Activated CD4-positive, alpha-beta T cell treated with anti-CD3 and anti-CD28 coated beads, Interleukin-2, amount 10 ng/mL, durations not matched to agents 24 days and 14 days (primary cell): ENCODE data around the gene ABITRAM. TPM values are rescaled to one million over a fixed set of nuclear protein-coding genes. Genes with fewer than 3 reads are reported as not detected.
"Not testable (repeated sequence)": the region's sequence is repeated elsewhere in the genome, so short reads cannot be mapped to it uniquely, and the experiment has no call there.

ENCODE experiments used
- DNase-seq: peaks from one replicate; pipeline ENCODE4 v3.0.0; 2022
- H3K27ac Mint-ChIP-seq: one replicate; pipeline ENCODE4 v1.8.0; 2022; ENCODE audit warnings: mild to moderate bottlenecking, mixed read lengths
- H3K27me3 Mint-ChIP-seq: one replicate; pipeline ENCODE4 v1.8.0; 2022; ENCODE audit warnings: mixed read lengths
- H3K36me3 Mint-ChIP-seq: one replicate; pipeline ENCODE4 v1.8.0; 2022; ENCODE audit warnings: low read depth, mild to moderate bottlenecking, mixed read lengths
- H3K4me1 Mint-ChIP-seq: one replicate; pipeline ENCODE4 v1.8.0; 2021; ENCODE audit warnings: mixed read lengths
- H3K4me3 Mint-ChIP-seq: one replicate; pipeline ENCODE4 v1.8.0; 2022; ENCODE audit warnings: mild to moderate bottlenecking, moderate library complexity, mixed read lengths
- H3K9me3 Mint-ChIP-seq: one replicate; pipeline ENCODE4 v1.8.0; 2021; ENCODE audit warnings: mixed read lengths
- intact Hi-C: fragments of 100-400 bp; cut with micrococcal nuclease; formaldehyde crosslinking; loops from one replicate; pipeline ENCODE4 v1.15.1; 2023
- total RNA-seq: library from RNA; stranded (reverse); gene quantifications from 2 replicates; pipeline ENCODE4 v1.2.3, GENCODE V29; 2022

The ABITRAM gene
- total RNA-seq, 1 donor from 2014 or later, result 15.9 TPM

DNA sequence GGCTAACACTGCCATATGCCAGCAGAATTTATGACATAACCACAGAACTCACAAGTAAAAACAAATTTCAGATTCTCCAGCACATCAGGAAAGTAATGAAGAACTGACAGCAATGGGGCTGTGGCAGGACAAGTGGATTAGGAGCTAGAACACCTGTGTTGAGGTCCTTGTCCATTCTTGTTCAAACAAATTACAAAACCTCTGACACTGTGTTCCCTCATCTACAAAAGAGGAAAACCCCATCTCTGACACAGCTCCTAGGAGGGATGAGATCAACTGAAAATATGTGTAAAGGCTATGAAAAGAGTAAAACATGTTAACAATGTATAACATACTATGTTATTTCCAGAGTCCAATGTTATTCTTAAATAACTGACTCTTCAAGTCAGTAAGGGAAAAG is 23.8 kb upstream of the ABITRAM start:
- H3K36me3 Mint-ChIP-seq, result peaks cover 52% of the 10 kb centered on the region

DNA sequence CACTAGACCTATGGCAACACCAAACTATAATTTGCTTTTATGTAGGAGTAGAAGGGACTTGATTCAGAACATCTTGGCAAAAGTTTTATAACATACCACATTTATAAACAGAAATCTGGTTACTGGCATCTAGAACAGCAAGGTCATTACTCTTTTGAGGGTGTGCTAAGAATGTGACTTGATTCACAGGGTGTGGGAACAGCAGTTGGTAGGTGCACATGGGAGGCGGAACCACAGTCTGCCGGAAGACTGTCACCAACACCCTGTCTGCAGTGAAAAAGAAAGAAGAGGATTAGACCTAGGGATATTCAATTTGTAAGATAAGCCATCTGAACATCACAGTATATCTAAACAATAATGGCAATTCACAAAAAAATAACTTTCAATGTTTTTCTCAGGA is 23.3 kb upstream of the ABITRAM start:
- no peak overlapping the region for H3K4me3 Mint-ChIP-seq
- peaks cover 8% of the 10 kb centered on the region for H3K4me1 Mint-ChIP-seq
- H3K9me3 Mint-ChIP-seq, result no peaks in the 10 kb centered on the region
- H3K36me3 Mint-ChIP-seq, result peaks cover 55% of the 10 kb centered on the region
- no peak overlapping the region for H3K27ac Mint-ChIP-seq
- H3K27me3 Mint-ChIP-seq, result no peaks in the 10 kb centered on the region
- DNase-seq, result no peak
- intact Hi-C loops, result no loop called here

More for the DNA sequence above, 23.8 kb upstream of the ABITRAM start:
- H3K27me3 Mint-ChIP-seq, result no peaks in the 10 kb centered on the region
- H3K4me3 Mint-ChIP-seq, result no peak overlapping the region
- H3K9me3 Mint-ChIP-seq, result no peaks in the 10 kb centered on the region
- H3K4me1 Mint-ChIP-seq, result peaks cover 8% of the 10 kb centered on the region
- intact Hi-C loops, result no loop called here
- DNase-seq, result no peak
- H3K27ac Mint-ChIP-seq, result no peak overlapping the region

DNA sequence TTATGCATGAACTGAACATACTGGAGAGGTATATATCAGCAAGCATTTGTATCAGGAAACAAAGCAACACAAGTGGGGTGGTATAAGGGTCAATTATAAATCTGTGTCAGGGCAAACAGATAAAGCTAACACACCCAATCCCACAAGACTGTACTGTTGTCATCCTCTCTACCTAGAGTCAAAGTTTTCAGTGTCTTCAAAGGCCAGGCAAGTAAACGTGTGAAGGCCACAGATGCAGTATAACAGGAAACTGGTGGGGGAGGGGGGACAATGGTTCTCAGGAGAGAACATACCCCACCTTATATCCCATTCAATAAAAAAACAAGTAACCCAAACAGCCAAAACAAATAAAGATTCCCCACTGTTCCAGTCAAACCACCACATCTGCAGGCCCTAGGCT is 22.4 kb upstream of the ABITRAM start:
- peaks cover 53% of the 10 kb centered on the region for H3K36me3 Mint-ChIP-seq
- H3K4me1 Mint-ChIP-seq, result peaks cover 8% of the 10 kb centered on the region
- H3K9me3 Mint-ChIP-seq, result no peaks in the 10 kb centered on the region
- no peak overlapping the region for H3K4me3 Mint-ChIP-seq
- no peaks in the 10 kb centered on the region for H3K27me3 Mint-ChIP-seq
- intact Hi-C loops, result no loop called here
- H3K27ac Mint-ChIP-seq, result peak overlapping the region; percentile 41
- peak; percentile 62 for DNase-seq

GRCh38 chr9:108913391-108913790 is 20.8 kb upstream of the ABITRAM start:
- H3K36me3 Mint-ChIP-seq, result peaks cover 48% of the 10 kb centered on the region
- H3K27me3 Mint-ChIP-seq, result no peaks in the 10 kb centered on the region
- DNase-seq, result no peak
- peaks cover 8% of the 10 kb centered on the region for H3K4me1 Mint-ChIP-seq
- intact Hi-C loops, result no loop called here
- no peaks in the 10 kb centered on the region for H3K9me3 Mint-ChIP-seq
- H3K27ac Mint-ChIP-seq, result no peak overlapping the region
- no peak overlapping the region for H3K4me3 Mint-ChIP-seq

GRCh38 chr9:108919517-108919916 is 14.7 kb upstream of the ABITRAM start:
- Mint-ChIP-seq H3K27ac (no peak overlapping the region), H3K27me3 (no peaks in the 10 kb centered on the region), H3K4me1 (no peaks in the 10 kb centered on the region), H3K36me3 (peaks cover 36% of the 10 kb centered on the region), H3K4me3 (no peak overlapping the region), H3K9me3 (no peaks in the 10 kb centered on the region)
- intact Hi-C loops, result no loop called here
- no peak for DNase-seq

- H3K4me1 Mint-ChIP-seq, intact Hi-C loops, DNase-seq, H3K9me3 Mint-ChIP-seq, H3K4me3 Mint-ChIP-seq, H3K27me3 Mint-ChIP-seq, H3K27ac Mint-ChIP-seq: not testable (repeated sequence)
- H3K36me3 Mint-ChIP-seq, result peaks cover 42% of the 10 kb centered on the region
Measured at GRCh38 chr9:108920401-108920800, 13.8 kb upstream of the ABITRAM start.

DNA sequence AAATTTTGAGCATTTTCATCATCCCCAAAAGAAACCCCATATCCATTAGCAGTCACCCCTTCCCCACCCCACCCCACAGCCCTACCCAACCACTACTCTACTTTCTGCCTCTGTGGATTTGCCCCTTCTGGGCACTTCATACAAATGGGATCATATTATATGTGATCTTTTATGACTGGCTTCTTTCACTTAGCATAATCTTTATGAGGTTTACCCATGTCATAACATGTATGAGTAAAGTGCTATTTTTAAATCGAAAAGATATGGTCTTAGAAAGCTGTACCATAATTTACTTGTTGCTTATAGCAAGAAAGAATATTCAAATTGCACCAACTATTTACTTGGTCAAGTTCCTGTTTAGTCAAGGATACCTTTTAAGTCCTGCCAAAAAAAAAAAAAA is 13.0 kb upstream of the ABITRAM start:
- DNase-seq, result no peak
- intact Hi-C loops, result no loop called here
- H3K27ac Mint-ChIP-seq, result no peak overlapping the region
- peaks cover 42% of the 10 kb centered on the region for H3K36me3 Mint-ChIP-seq
- H3K4me3 Mint-ChIP-seq, result no peak overlapping the region
- H3K27me3 Mint-ChIP-seq, result no peaks in the 10 kb centered on the region
- H3K9me3 Mint-ChIP-seq, result no peaks in the 10 kb centered on the region
- no peaks in the 10 kb centered on the region for H3K4me1 Mint-ChIP-seq

GRCh38 chr9:108924466-108924865 is 9.7 kb upstream of the ABITRAM start:
- H3K36me3 Mint-ChIP-seq, result peaks cover 47% of the 10 kb centered on the region
- DNase-seq, result no peak
- intact Hi-C loops, result no loop called here
- no peak overlapping the region for H3K4me3 Mint-ChIP-seq
- H3K27me3 Mint-ChIP-seq, result no peaks in the 10 kb centered on the region
- H3K27ac Mint-ChIP-seq, result no peak overlapping the region
- no peaks in the 10 kb centered on the region for H3K9me3 Mint-ChIP-seq
- H3K4me1 Mint-ChIP-seq, result no peaks in the 10 kb centered on the region

DNA sequence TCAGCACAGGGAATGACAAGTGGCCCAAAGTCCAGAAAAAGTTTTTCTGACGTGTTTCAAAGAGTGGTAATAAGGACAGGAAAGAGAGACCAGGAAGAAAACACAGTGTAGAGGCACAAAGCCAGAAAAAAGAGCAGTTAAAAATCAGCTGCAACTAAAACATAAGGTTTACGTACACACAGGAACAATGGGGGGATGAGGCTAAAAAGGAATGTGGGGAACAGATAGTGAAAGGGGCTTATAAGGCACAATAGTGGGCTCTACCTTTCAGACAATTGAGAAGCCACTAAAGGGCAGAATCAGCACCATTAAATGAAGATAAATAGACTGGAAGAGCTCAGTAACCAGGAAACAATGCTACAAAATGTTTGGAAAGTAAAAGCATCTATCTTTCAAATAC is 5.8 kb upstream of the ABITRAM start:
- no peak overlapping the region for H3K27ac Mint-ChIP-seq
- H3K36me3 Mint-ChIP-seq, result peaks cover 42% of the 10 kb centered on the region

DNA sequence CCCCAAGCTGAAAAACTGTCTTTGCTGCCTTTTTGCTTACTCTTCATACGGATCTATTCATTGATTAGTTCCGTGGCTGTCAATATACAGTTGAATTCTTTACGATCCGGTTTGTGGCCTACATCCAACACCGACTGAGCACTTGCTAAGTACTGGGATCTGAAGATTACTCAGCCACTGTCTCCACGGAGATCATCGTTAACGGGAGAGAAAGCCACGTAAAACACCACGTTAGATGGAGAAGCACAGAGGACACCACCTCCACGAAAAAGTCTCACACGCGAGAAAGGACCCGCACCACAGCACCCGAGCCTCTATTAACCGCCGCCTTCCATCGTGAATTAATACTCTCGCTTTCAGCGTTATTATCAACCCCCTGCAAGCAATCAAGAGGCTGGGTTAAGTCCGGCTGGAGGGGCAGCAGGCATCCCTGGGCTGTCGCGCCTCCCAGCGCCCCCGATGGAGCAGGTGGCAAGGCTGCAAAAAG is 926 bp upstream of the ABITRAM start:
- peaks cover 26% of the 10 kb centered on the region for H3K4me1 Mint-ChIP-seq
- H3K27ac Mint-ChIP-seq, result peak overlapping the region; percentile 99
- H3K27me3 Mint-ChIP-seq, result no peaks in the 10 kb centered on the region
- DNase-seq, result no peak
- intact Hi-C loops, result loop anchor here (5.0 to 10.0 kb wide), 3 partner anchors 169 to 1322 kb away; partner anchors contain the start of genes EPB41L4B and TXN
- H3K4me3 Mint-ChIP-seq, result peak overlapping the region; percentile 97
- no peaks in the 10 kb centered on the region for H3K9me3 Mint-ChIP-seq
- peaks cover 18% of the 10 kb centered on the region for H3K36me3 Mint-ChIP-seq

More for the DNA sequence above, 5.8 kb upstream of the ABITRAM start:
- H3K27me3 Mint-ChIP-seq, result no peaks in the 10 kb centered on the region
- DNase-seq, result no peak
- H3K4me3 Mint-ChIP-seq, result no peak overlapping the region
- intact Hi-C loops, result no loop called here
- peaks cover 14% of the 10 kb centered on the region for H3K4me1 Mint-ChIP-seq
- H3K9me3 Mint-ChIP-seq, result no peaks in the 10 kb centered on the region

DNA sequence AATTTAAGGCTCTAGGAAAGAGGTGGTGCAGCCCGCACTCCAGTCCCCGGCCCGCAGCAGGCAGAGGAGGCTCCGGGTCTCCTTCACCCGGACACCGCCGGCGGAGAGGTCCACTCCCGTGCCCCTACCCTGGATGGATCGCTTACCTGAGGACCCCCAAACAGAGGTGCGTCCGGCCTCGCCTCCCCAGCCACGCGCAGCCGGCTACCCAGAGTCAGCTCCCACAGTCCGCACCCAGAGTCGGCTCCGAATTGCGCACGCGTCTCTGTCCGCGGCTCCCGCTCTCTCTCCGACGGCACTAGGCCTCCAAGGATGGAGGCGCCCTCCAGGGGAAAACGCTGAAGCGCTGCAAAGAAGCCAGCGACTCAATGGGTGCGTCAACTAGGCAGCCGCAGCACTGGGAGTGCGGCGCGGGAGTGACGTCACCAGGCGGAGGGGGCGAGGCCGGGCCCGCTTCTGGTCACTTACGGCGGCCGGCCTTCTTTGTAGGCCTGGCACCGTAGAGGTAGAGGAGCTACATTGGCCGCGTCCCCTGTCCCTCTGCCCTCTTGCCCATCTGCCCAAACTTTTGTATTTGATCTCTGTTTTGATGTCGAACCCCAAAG is 380 bp upstream of the ABITRAM start, which contains the start of gene ELP1:
Gene ELP1, minus strand, starts transcription at position 407 of the 605 bp plus-strand sequence. CDS start 2,978 bp downstream, outside the sequence.
- Mint-ChIP-seq H3K4me1 (peaks cover 26% of the 10 kb centered on the region), H3K4me3 (peak within 1 kb of the TSS; percentile 97), H3K9me3 (no peaks in the 10 kb centered on the region), H3K27ac (peak within 1 kb of the TSS; percentile 99), H3K27me3 (no peaks in the 10 kb centered on the region), H3K36me3 (peaks cover 15% of the 10 kb centered on the region)
- intact Hi-C loops, result loop anchor here (1.0 to 10.0 kb wide), 6 partner anchors 48 to 1321 kb away; partner anchors contain the start of genes EPB41L4B and TXN
- peak; percentile 98 for DNase-seq

DNA sequence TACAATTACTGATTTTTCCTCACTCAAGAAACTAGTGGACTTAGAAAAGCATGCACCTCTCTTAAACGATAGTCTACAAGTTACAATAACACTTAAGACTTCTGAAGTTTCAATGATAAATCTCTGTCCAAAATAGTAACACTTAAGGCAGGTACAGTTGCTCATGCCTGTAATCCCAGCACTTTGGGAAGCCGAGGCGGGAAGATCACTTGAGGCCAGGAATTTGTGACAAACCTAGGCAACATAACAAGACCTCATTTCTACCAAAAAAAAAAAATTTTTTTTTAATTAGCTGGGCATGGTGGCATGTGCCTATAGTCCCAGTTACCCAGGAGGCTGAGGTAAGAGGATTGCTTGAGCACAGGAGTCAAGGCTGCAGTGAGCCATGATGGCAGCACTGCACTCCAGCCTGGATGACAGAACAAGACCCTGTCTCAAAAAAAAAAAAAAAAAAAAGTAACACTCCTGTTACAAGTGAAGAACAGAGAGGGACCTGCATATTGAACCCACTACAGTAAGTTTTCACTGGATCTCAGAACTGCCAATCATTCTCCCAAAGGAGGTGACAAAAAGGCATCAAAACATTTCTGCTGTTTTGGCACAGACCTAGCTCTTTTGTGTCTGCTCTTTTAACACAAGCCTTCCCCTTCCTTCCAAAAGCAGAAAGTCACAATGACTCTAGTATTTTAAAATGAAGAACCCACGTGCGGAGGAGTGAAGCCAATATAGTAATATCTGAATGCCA is 3.5 kb downstream of the ABITRAM start:
- Mint-ChIP-seq H3K4me3 (no peak overlapping the region), H3K36me3 (peaks cover 18% of the 10 kb centered on the region), H3K4me1 (peaks cover 18% of the 10 kb centered on the region), H3K27ac (no peak overlapping the region), H3K9me3 (no peaks in the 10 kb centered on the region), H3K27me3 (no peaks in the 10 kb centered on the region)
- intact Hi-C loops, result loop anchor here (10.0 kb wide), 2 partner anchors 387 to 1317 kb away; partner anchors contain the start of genes EPB41L4B and TXN
- no peak for DNase-seq

GRCh38 chr9:108939975-108940374 is 5.8 kb downstream of the ABITRAM start:
- no peak overlapping the region for H3K27ac Mint-ChIP-seq
- DNase-seq, result no peak
- peaks cover 6% of the 10 kb centered on the region for H3K4me1 Mint-ChIP-seq
- no peak overlapping the region for H3K4me3 Mint-ChIP-seq
- H3K9me3 Mint-ChIP-seq, result no peaks in the 10 kb centered on the region
- H3K27me3 Mint-ChIP-seq, result no peaks in the 10 kb centered on the region
- peaks cover 16% of the 10 kb centered on the region for H3K36me3 Mint-ChIP-seq
- intact Hi-C loops, result loop anchor here (10.0 kb wide), 2 partner anchors 385 to 1315 kb away; partner anchors contain the start of genes EPB41L4B and TXN

GRCh38 chr9:108950168-108950567 is 16.0 kb downstream of the ABITRAM start:
- no peaks in the 10 kb centered on the region for H3K36me3 Mint-ChIP-seq
- intact Hi-C loops, result no loop called here
- no peaks in the 10 kb centered on the region for H3K4me1 Mint-ChIP-seq
- H3K27me3 Mint-ChIP-seq, result no peaks in the 10 kb centered on the region
- no peak overlapping the region for H3K27ac Mint-ChIP-seq
- no peak overlapping the region for H3K4me3 Mint-ChIP-seq
- DNase-seq, result no peak
- no peaks in the 10 kb centered on the region for H3K9me3 Mint-ChIP-seq
